Gastrocnemius medialis (tissue), 4 donors: ENCODE measurements around the gene NEDD4L. TPM values are rescaled to one million over a fixed set of nuclear protein-coding genes. Genes with fewer than 3 reads are reported as not detected.
A peak's percentile ranks its signal among the peaks of the same experiment; 100 is the strongest.
"Not testable (repeated sequence)": the region's sequence is repeated elsewhere in the genome, so short reads cannot be mapped to it uniquely, and the experiment has no call there.

Experiments used
- ATAC-seq, 2 donors: fragments of 150-250 bp; one replicate each; pipeline ENCODE4 v1.9.1; 2016
- DNase-seq, 2 donors: peaks; one replicate each; pipeline ENCODE4 v3.0.0-alpha.2; 2019
- H3K27ac ChIP-seq, 4 donors: fragments of 200-600 bp; sonication (generic); 1 replicate in 1 of 4; 2 replicates in 3 of 4; pipeline ENCODE4 v1.5.1; 2016 to 2018; ENCODE audit warnings: mild to moderate bottlenecking in 2 of 4, moderate library complexity in 1 of 4
- H3K27me3 ChIP-seq, 3 donors: fragments of 200-600 bp; sonication (generic) in 2 of 3; 1 replicate in 1 of 3; 2 replicates in 2 of 3; pipeline versions ENCODE4 v1.5.1 to v1.6.0; 2016 to 2019; ENCODE audit warnings: mild to moderate bottlenecking in 1 of 3, moderate library complexity in 1 of 3
- H3K36me3 ChIP-seq, 2 donors: fragments of 200-600 bp; sonication (generic) in 1 of 2; one replicate each; pipeline ENCODE4 v1.5.1; 2017 to 2018
- H3K4me1 ChIP-seq, 2 donors: fragments of 200-600 bp; sonication (generic) in 1 of 2; one replicate each; pipeline ENCODE4 v1.5.1; 2016 to 2017; ENCODE audit warnings: mild to moderate bottlenecking in 2 of 2
- H3K4me3 ChIP-seq, 4 donors: fragments of 200-600 bp; sonication (generic) in 3 of 4; 1 replicate in 1 of 4; 2 replicates in 3 of 4; pipeline ENCODE4 v1.5.1; 2016 to 2019; ENCODE audit warnings: mild to moderate bottlenecking in 2 of 4
- H3K9me3 ChIP-seq, 3 donors: fragments of 200-600 bp; sonication (generic) in 2 of 3; 1 replicate in 1 of 3; 2 replicates in 2 of 3; pipeline ENCODE4 v1.5.1; 2016 to 2019
- POLR2A ChIP-seq, 2 donors: fragments of 450-650 bp; IDR thresholded peaks; one replicate each; pipeline ENCODE4 v1.6.1; 2017; ENCODE audit warnings: antibody characterized with exemption in 2 of 2, mild to moderate bottlenecking in 2 of 2, moderate library complexity in 2 of 2
- in situ Hi-C, 4 donors: fragments of 200-750 bp; cut with MboI; loops; one replicate each; pipeline versions ENCODE4 v1.15.0 to v1.8.0; 2017; ENCODE audit warnings: low sequenced_read_pairs in 4 of 4
- intact Hi-C: fragments of 100-400 bp; cut with DNase I; formaldehyde crosslinking; loops from one replicate; pipeline ENCODE4 v1.15.1; 2023; ENCODE audit warnings: low total_unique reads
- total RNA-seq, 4 donors: library from RNA; depleted of rRNA; stranded (reverse); fragments of >200 nt; gene quantifications; one replicate each; pipeline versions ENCODE4 v1.1.0 to v1.2.3, GENCODE V29; 2016
- TF ChIP-seq, protein P1 (sequence below), 5 experiments: fragments of 450-650 bp in 3 of 5; fragments of 200-600 bp in 2 of 5; sonication (generic) in 2 of 5; IDR thresholded peaks in 4 of 5; conservative IDR thresholded peaks in 1 of 5; 1 replicate in 4 of 5; 2 replicates in 1 of 5; pipeline ENCODE4 v1.5.1; 2016 to 2019; ENCODE audit warnings: antibody characterized with exemption in 5 of 5, mild to moderate bottlenecking in 3 of 5, moderate library complexity in 3 of 5

NEDD4L gene
- total RNA-seq, 4 donors from 2014 or later: 27.4 to 81.5 (median 51.5) TPM

- peaks cover 28 to 49% of the 10 kb centered on the region in 2 donors for H3K4me1 ChIP-seq
- H3K4me3 ChIP-seq: no peak overlapping the region
- no peaks in the 10 kb centered on the region for H3K27me3 ChIP-seq
- in situ Hi-C loops (no loop called here), intact Hi-C loops (no loop called here)
- H3K27ac ChIP-seq: no peak overlapping the region
- no peak for ATAC-seq
- TF ChIP-seq, protein P1, sequence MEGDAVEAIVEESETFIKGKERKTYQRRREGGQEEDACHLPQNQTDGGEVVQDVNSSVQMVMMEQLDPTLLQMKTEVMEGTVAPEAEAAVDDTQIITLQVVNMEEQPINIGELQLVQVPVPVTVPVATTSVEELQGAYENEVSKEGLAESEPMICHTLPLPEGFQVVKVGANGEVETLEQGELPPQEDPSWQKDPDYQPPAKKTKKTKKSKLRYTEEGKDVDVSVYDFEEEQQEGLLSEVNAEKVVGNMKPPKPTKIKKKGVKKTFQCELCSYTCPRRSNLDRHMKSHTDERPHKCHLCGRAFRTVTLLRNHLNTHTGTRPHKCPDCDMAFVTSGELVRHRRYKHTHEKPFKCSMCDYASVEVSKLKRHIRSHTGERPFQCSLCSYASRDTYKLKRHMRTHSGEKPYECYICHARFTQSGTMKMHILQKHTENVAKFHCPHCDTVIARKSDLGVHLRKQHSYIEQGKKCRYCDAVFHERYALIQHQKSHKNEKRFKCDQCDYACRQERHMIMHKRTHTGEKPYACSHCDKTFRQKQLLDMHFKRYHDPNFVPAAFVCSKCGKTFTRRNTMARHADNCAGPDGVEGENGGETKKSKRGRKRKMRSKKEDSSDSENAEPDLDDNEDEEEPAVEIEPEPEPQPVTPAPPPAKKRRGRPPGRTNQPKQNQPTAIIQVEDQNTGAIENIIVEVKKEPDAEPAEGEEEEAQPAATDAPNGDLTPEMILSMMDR (IDR thresholded peaks at IDR 0.05 in 4 of 5, conservative IDR thresholded peaks at IDR 0.05 in 1 of 5): no peak
- no peak for TF ChIP-seq POLR2A (IDR thresholded peaks at IDR 0.05)
- DNase-seq: no peak
- H3K36me3 ChIP-seq: no peaks in the 10 kb centered on the region
- no peaks in the 10 kb centered on the region for H3K9me3 ChIP-seq
Observed at GRCh38 chr18:58280191-58280590, 236.2 kb downstream of the NEDD4L start.

DNA sequence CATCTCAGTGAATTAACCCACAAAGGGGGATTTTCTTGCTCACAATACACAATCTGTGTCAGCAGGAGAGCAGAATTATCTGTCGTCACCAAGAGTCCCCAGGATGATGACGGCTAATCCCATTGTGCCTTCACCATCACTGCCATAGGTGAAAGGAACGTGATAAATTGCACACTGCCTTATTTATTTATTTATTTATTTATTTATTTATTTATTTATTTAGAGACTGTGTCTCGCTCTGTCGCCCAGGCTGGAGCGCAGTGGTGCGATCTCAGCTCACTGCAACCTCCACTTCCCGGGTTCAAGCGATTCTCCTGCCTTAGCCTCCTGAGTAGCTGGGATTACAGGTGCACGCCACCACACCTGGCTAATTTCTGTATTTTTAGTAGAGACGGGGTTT is 238.8 kb downstream of the NEDD4L start:
- H3K27me3 ChIP-seq, intact Hi-C loops, DNase-seq, H3K36me3 ChIP-seq, H3K27ac ChIP-seq, H3K9me3 ChIP-seq, H3K4me3 ChIP-seq, in situ Hi-C loops, ATAC-seq: not testable (repeated sequence)
- H3K4me1 ChIP-seq: peaks cover 33 to 49% of the 10 kb centered on the region in 2 donors

GRCh38 chr18:58284699-58285448 is 240.8 kb downstream of the NEDD4L start:
- ATAC-seq: no peak
- in situ Hi-C loops (no loop called here), intact Hi-C loops (no loop called here)
- DNase-seq: no peak
- no peaks in the 10 kb centered on the region for H3K27me3 ChIP-seq
- no peak for TF ChIP-seq POLR2A (IDR thresholded peaks at IDR 0.05)
- TF ChIP-seq, protein P1 (IDR thresholded peaks at IDR 0.05 in 4 of 5, conservative IDR thresholded peaks at IDR 0.05 in 1 of 5): no peak
- H3K9me3 ChIP-seq: no peaks in the 10 kb centered on the region
- H3K4me3 ChIP-seq: no peak overlapping the region
- H3K36me3 ChIP-seq: no peaks in the 10 kb centered on the region
- H3K4me1 ChIP-seq: peaks cover 50 to 59% of the 10 kb centered on the region in 2 donors
- H3K27ac ChIP-seq: peak overlapping the region; percentile 30 to 80 (median 73)

- no peaks in the 10 kb centered on the region for H3K36me3 ChIP-seq
- H3K4me1 ChIP-seq: peaks cover 57 to 65% of the 10 kb centered on the region in 2 donors
- no peak for TF ChIP-seq POLR2A (IDR thresholded peaks at IDR 0.05)
- TF ChIP-seq, protein P1 (IDR thresholded peaks at IDR 0.05 in 4 of 5, conservative IDR thresholded peaks at IDR 0.05 in 1 of 5): no peak
- intact Hi-C loops (no loop called here), in situ Hi-C loops (no loop called here)
- no peak for DNase-seq
- H3K9me3 ChIP-seq: no peaks in the 10 kb centered on the region
- H3K4me3 ChIP-seq: no peak overlapping the region
- peak in 1 of 2 donors; percentile 37 for ATAC-seq
- no peaks in the 10 kb centered on the region for H3K27me3 ChIP-seq
- H3K27ac ChIP-seq: peak overlapping the region; percentile 30 to 80 (median 73)
Observed at GRCh38 chr18:58285449-58286130, 241.6 kb downstream of the NEDD4L start.

DNA sequence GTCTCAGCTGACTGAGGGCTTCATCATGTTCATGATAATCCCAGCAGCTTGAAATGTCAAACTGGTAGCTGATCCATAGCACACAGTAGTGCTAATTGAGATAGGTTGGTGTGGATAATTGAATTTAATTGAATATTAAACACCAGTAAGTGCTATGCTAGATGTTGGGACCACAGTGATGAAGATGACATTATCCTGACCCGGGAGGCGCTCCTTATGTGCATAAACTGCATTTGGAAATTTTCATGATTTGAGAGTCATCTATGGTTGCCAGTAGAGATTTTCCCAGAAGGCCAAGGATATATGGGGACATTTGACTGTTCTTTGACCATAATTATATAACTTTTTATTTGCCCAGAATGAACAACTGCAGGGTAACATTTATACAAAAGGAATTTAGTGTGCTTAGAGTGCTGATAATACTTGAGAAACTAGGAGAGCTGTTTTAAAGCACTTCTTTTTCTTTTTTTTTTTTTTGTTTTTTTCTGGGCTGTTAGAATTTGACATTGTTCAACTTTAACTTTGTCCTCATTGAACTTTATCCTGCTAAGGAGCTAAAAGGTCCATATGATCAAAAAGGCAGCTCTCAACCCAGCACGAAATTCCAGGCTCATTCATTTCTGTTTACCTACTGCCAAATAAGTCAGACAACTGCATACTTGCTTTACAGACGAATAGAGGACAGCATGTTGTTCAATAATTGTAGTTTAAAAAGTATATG is 242.8 kb downstream of the NEDD4L start:
- Histone ChIP-seq H3K27me3 (no peaks in the 10 kb centered on the region), H3K9me3 (no peaks in the 10 kb centered on the region), H3K4me3 (no peak overlapping the region), H3K27ac (peak overlapping the region; percentile 58 to 80 (median 73)), H3K4me1 (peaks cover 67 to 77% of the 10 kb centered on the region in 2 donors), H3K36me3 (no peaks in the 10 kb centered on the region)
- TF ChIP-seq, protein P1 (IDR thresholded peaks at IDR 0.05 in 4 of 5, conservative IDR thresholded peaks at IDR 0.05 in 1 of 5): no peak
- TF ChIP-seq POLR2A (IDR thresholded peaks at IDR 0.05): no peak
- intact Hi-C loops (no loop called here), in situ Hi-C loops (no loop called here)
- DNase-seq (no peak), ATAC-seq (no peak)
